Activated gamma-delta T cell treated with anti-CD3 and anti-CD28 coated beads, Interleukin-2, amount 50 U/mL, for 16 hours (primary cell): Measurements from ENCODE around the gene SLC38A6.

Experiments
- DNase-seq: peaks from one replicate; pipeline ENCODE4 v3.0.0-alpha.2; 2020; ENCODE audit warnings: low read depth

Gene SLC38A6

DNA sequence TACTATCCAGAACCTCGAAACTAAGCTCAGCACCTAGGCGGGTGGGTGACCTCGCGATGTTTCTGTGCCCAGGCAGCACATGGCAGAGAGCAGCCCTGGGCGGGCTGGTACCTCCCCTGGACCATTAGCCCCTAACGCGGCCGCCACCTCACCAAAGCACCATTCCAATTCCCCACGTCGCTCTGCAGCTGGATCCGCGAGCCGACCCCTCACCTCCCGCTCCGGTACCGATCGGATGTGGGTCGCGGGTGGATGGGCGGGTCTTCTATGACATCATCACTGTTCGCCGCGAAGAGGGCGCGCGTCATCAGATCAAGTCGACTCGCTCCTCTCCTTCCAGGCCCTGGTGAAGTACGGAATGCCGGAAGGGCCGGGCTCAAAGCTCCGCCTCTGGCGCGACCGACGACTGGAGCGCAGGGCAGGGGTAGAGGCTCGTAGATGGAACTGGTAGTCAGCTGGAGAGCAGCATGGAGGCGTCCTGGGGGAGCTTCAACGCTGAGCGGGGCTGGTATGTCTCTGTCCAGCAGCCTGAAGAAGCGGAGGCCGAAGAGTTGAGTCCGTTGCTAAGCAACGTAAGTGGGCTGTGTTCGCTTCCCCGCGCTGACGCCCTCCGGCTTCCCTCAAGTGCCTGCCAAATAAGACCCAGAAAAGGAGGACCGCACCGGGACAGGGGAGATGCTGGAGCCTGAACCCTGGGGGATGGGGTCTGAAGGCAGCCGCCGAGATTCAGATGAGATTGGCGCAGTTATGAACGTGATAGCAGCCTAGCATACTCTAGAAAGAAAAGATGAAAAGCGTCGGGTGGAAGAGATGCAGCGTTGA, at the start of gene SLC38A6, which contains the start of gene TRMT5:
Gene SLC38A6 (plus strand): TSS at position 435 of the 822 bp plus-strand sequence. CDS start 33 bp downstream, at position 468.
Gene TRMT5 (minus strand): TSS at position 269 of the 822 bp plus-strand sequence. CDS start 106 bp downstream, at position 163.
- DNase-seq: peak; percentile 83

- no peak for DNase-seq
Observed at GRCh38 chr14:60933920-60934655, 47.0 kb upstream of the SLC38A6 start.

DNA sequence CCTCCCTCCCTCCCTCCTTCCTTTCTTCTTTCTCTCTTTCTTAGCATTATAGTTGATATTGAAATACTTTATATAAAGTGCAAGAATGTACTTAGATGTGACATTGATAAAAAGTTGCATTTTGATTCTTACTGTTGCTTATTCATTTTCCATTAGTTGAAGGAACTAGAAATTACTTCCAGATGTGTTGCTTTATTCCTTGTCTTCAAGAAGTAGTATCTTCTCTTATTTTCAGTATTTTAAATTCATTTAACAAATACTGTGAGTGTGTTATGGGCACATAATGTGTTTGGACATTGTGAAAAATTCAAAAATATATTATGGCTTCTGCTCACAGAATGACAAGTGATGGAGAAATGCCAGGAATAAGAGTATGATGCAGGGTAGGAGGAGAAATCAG, 45.7 kb upstream of the SLC38A6 start:
- no peak for DNase-seq

GRCh38 chr14:60943637-60944032, 37.4 kb upstream of the SLC38A6 start:
- no peak for DNase-seq

- DNase-seq: no peak
Observed at GRCh38 chr14:60944204-60944603, 36.8 kb upstream of the SLC38A6 start.

GRCh38 chr14:60945984-60946383, 35.1 kb upstream of the SLC38A6 start:
- DNase-seq: no peak

DNA sequence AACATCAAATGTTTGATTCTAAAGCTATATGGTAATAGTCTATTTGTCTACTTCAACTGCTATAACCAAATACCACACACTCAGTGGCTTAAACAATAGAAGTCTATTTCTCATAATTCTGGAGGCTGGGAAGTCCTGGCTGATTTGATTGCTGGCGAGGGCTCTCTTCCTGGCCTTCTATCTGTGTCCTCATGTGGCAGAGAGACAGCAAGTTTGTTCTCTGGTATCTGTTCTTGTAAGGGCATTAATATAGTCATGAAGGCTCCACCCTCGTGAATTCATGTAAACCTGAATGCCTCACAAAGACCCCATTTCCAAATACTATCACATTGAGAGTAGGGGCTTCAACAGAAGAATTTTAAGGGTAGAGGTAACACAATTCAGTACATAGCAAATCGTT, 34.3 kb upstream of the SLC38A6 start:
- no peak for DNase-seq

- no peak for DNase-seq
Observed at GRCh38 chr14:60951776-60952435, 29.1 kb upstream of the SLC38A6 start.

- DNase-seq: no peak
Observed at GRCh38 chr14:60956202-60956601, 24.8 kb upstream of the SLC38A6 start.

GRCh38 chr14:60956632-60957031, 24.4 kb upstream of the SLC38A6 start:
- no peak for DNase-seq

DNA sequence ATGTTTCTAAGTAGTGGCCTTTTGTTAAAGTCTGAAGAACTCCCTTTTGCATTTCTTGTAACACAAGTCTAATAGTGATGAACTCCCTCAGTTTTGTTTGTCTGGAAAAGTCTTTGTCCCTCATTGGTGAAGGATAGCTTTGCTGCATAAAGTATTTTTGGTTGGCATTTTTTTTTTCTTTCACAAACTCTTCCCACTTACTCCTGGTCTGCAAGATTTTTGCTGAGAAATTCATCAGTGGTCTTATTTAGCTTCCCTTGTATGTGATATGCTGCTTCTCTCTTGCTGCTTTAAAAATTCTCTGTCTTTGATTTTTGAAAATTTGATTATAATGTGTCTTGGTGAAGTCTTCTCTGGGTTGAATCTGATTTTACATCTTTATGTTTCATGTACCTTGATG, 22.9 kb upstream of the SLC38A6 start:
- no peak for DNase-seq

DNA sequence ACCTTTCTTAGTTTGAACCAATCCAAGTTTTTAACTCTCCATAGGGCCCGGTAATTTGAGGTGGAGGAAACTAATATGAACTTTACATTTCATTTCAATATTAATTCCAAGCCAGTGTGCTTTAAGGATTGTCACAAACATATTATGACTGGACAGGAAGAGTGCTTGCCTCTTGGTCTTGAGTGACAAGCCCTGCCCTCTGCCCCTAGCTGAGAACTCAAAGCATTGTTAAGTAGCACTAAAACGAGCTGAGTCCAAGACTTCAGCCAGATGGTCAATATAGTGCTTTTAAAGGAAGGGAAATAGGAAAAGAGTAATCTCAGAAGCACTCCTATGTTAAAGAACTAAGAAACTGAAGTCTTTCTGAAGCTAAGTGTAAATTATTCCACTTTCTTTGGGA, 17.3 kb upstream of the SLC38A6 start:
- no peak for DNase-seq

- DNase-seq: no peak
Observed at GRCh38 chr14:60964904-60965303, 16.1 kb upstream of the SLC38A6 start.

- no peak for DNase-seq
Observed at GRCh38 chr14:60965402-60965801, 15.6 kb upstream of the SLC38A6 start.

GRCh38 chr14:60968099-60968498, 12.9 kb upstream of the SLC38A6 start:
- DNase-seq: no peak

- no peak for DNase-seq
Observed at GRCh38 chr14:60968671-60969070, 12.4 kb upstream of the SLC38A6 start.

DNA sequence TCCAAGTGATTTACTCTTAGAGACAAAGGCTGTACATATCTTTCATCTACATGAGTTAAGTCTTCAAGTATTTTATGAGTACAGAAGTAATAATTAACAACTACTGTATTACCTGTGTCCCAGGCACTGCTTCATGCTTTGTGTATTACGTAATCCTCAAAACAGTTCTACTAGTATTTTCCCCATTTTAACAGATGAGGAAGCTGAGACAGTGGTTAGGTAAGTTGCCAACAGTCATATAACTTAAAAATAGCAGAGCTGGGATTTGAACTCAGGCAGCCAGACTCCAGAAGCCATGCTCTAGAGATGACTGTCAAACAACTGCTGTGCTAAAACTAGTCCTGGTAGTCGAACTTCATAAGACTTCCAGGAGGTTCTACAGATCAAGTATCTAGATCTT, 10.9 kb upstream of the SLC38A6 start:
- DNase-seq: no peak

GRCh38 chr14:60971271-60971670, 9.8 kb upstream of the SLC38A6 start:
- DNase-seq: no peak

- DNase-seq: no peak
Observed at GRCh38 chr14:60972295-60972694, 8.8 kb upstream of the SLC38A6 start.

GRCh38 chr14:60973070-60973469, 8.0 kb upstream of the SLC38A6 start:
- DNase-seq: no peak

GRCh38 chr14:60974090-60974651, 6.9 kb upstream of the SLC38A6 start:
- DNase-seq: no peak

- DNase-seq: no peak
Observed at GRCh38 chr14:60975551-60975950, 5.5 kb upstream of the SLC38A6 start.
